Measurements from ENCODE around the gene FGFRL1. TPM values are rescaled to one million over a fixed set of nuclear protein-coding genes. Genes with fewer than 3 reads are reported as not detected.

FGFRL1 gene
- total and polyA plus RNA-seq, 2 of the 13 experiments (the other 11 are each of a cell fraction or from before 2014, with no cell fraction given): 19.1 to 30.6 TPM

GRCh38 chr4:1043651-1044468 is 32.4 kb downstream of the FGFRL1 start (continued):
- TF ChIP-seq ZSCAN31 (CRISPR knock-in tag; IDR thresholded peaks at IDR 0.05; ENCODE audit: low read depth) (no peak), ZNF30 (CRISPR knock-in tag; IDR thresholded peaks at IDR 0.05) (no peak), MAX (IDR thresholded peaks at IDR 0.05) (no peak), FOSL2 (CRISPR knock-in tag; IDR thresholded peaks at IDR 0.05) (peak; percentile 100), ZNF143 (CRISPR knock-in tag; IDR thresholded peaks at IDR 0.05) (no peak), ZNF597 (CRISPR knock-in tag; IDR thresholded peaks at IDR 0.05) (no peak), AGO1 (IDR thresholded peaks at IDR 0.05; ENCODE audit: low read depth, low read length, poor library complexity, severe bottlenecking) (no peak), ZSCAN20 (CRISPR knock-in tag; IDR thresholded peaks at IDR 0.05; ENCODE audit: borderline replicate concordance) (no peak), ZNF280B (CRISPR knock-in tag; IDR thresholded peaks at IDR 0.05; ENCODE audit: borderline replicate concordance) (no peak), ZNF724P (CRISPR knock-in tag; IDR thresholded peaks at IDR 0.05; ENCODE audit: borderline replicate concordance) (no peak), BRF2 (CRISPR knock-in tag; IDR thresholded peaks at IDR 0.05) (no peak), CBX1 (IDR thresholded peaks at IDR 0.05; ENCODE audit: low read depth) (no peak), SATB2 (CRISPR knock-in tag; IDR thresholded peaks at IDR 0.05) (no peak), CREB1 (IDR thresholded peaks at IDR 0.05) (peak; percentile 77), CREB1 (CRISPR knock-in tag; IDR thresholded peaks at IDR 0.05) (no peak), IRF2 (CRISPR knock-in tag; IDR thresholded peaks at IDR 0.05) (0 out of 2 replicates have a peak, but pooled peaks have one; percentile 19), RXRB (CRISPR knock-in tag; IDR thresholded peaks at IDR 0.05; ENCODE audit: borderline replicate concordance) (peak; percentile 33; the same call in 1 of the 2 replicates)
- TF ChIP-seq, protein P1, sequence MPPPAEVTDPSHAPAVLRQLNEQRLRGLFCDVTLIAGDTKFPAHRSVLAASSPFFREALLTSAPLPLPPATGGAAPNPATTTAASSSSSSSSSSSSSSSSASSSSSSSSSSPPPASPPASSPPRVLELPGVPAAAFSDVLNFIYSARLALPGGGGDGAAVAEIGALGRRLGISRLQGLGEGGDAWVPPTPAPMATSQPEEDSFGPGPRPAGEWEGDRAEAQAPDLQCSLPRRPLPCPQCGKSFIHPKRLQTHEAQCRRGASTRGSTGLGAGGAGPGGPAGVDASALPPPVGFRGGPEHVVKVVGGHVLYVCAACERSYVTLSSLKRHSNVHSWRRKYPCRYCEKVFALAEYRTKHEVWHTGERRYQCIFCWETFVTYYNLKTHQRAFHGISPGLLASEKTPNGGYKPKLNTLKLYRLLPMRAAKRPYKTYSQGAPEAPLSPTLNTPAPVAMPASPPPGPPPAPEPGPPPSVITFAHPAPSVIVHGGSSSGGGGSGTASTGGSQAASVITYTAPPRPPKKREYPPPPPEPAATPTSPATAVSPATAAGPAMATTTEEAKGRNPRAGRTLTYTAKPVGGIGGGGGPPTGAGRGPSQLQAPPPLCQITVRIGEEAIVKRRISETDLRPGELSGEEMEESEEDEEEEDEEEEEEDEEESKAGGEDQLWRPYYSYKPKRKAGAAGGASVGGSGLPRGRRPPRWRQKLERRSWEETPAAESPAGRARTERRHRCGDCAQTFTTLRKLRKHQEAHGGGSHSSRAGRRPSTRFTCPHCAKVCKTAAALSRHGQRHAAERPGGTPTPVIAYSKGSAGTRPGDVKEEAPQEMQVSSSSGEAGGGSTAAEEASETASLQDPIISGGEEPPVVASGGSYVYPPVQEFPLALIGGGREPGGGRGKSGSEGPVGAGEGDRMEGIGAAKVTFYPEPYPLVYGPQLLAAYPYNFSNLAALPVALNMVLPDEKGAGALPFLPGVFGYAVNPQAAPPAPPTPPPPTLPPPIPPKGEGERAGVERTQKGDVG (CRISPR knock-in tag; IDR thresholded peaks at IDR 0.05; ENCODE audit: borderline replicate concordance): no peak
- TF ChIP-seq, protein P2, sequence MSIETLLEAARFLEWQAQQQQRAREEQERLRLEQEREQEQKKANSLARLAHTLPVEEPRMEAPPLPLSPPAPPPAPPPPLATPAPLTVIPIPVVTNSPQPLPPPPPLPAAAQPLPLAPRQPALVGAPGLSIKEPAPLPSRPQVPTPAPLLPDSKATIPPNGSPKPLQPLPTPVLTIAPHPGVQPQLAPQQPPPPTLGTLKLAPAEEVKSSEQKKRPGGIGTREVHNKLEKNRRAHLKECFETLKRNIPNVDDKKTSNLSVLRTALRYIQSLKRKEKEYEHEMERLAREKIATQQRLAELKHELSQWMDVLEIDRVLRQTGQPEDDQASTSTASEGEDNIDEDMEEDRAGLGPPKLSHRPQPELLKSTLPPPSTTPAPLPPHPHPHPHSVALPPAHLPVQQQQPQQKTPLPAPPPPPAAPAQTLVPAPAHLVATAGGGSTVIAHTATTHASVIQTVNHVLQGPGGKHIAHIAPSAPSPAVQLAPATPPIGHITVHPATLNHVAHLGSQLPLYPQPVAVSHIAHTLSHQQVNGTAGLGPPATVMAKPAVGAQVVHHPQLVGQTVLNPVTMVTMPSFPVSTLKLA (IDR thresholded peaks at IDR 0.05): peak; percentile 92

Measured in HepG2 (cell line).